Measurements from ENCODE around the gene ZDHHC14.

The ZDHHC14 gene

GRCh38 chr6:157669323-157669722 lies 288.3 kb downstream of the ZDHHC14 start:
- DNase-seq (ENCODE audit: low read depth in 2 of 2): no peak
- TF ChIP-seq, protein P1, sequence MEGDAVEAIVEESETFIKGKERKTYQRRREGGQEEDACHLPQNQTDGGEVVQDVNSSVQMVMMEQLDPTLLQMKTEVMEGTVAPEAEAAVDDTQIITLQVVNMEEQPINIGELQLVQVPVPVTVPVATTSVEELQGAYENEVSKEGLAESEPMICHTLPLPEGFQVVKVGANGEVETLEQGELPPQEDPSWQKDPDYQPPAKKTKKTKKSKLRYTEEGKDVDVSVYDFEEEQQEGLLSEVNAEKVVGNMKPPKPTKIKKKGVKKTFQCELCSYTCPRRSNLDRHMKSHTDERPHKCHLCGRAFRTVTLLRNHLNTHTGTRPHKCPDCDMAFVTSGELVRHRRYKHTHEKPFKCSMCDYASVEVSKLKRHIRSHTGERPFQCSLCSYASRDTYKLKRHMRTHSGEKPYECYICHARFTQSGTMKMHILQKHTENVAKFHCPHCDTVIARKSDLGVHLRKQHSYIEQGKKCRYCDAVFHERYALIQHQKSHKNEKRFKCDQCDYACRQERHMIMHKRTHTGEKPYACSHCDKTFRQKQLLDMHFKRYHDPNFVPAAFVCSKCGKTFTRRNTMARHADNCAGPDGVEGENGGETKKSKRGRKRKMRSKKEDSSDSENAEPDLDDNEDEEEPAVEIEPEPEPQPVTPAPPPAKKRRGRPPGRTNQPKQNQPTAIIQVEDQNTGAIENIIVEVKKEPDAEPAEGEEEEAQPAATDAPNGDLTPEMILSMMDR (IDR thresholded peaks at IDR 0.05; ENCODE audit: low read depth, low read length): no peak
- no peak overlapping the region for H3K4me3 ChIP-seq (replicated peaks in 1 of 2; ENCODE audit: low read depth in 2 of 2, low read length in 2 of 2)

DNA sequence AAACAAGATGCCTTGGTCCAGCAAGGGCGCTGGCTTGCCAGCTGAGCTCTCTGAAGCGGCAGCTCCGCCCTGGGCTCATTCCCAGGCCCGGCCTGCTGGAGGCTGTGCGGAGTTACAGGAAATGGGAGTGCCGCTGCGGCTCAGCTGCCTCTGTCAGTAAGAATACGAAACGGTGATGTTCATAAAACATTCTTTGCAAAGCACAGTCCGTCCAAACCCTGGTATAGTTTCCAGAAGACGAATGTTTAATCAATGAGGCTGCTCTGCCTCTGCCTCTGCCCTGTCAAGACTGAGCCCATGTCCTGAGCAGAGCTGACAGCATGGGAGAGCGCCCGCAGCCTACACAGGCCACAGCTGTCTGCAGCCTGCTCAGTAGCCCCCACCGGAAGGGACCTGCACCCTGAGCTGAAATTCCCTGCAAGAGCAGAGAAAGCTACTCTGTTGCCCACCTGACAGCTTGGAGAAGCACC lies 288.8 kb downstream of the ZDHHC14 start:
- peak; percentile 76 to 92 for DNase-seq (ENCODE audit: low read depth in 2 of 2)
- H3K4me3 ChIP-seq (replicated peaks in 1 of 2; ENCODE audit: low read depth in 2 of 2, low read length in 2 of 2): peak overlapping the region in 1 of 2 donors; percentile 26
- TF ChIP-seq, protein P1 (IDR thresholded peaks at IDR 0.05; ENCODE audit: low read depth, low read length): peak; percentile 41

- TF ChIP-seq, protein P1 (IDR thresholded peaks at IDR 0.05; ENCODE audit: low read depth, low read length): no peak
- DNase-seq (ENCODE audit: low read depth in 2 of 2): peak in 1 of 2 donors; percentile 39
- H3K4me3 ChIP-seq (replicated peaks in 1 of 2; ENCODE audit: low read depth in 2 of 2, low read length in 2 of 2): no peak overlapping the region
Measured at GRCh38 chr6:157670466-157671186, 289.6 kb downstream of the ZDHHC14 start.

- DNase-seq (ENCODE audit: low read depth in 2 of 2): no peak
- TF ChIP-seq, protein P1 (IDR thresholded peaks at IDR 0.05; ENCODE audit: low read depth, low read length): no peak
- no peak overlapping the region for H3K4me3 ChIP-seq (replicated peaks in 1 of 2; ENCODE audit: low read depth in 2 of 2, low read length in 2 of 2)
Measured at GRCh38 chr6:157672726-157673412, 291.9 kb downstream of the ZDHHC14 start.

- DNase-seq (ENCODE audit: low read depth in 2 of 2): no peak
- TF ChIP-seq, protein P1 (IDR thresholded peaks at IDR 0.05; ENCODE audit: low read depth, low read length): no peak
- no peak overlapping the region for H3K4me3 ChIP-seq (replicated peaks in 1 of 2; ENCODE audit: low read depth in 2 of 2, low read length in 2 of 2)
Measured at GRCh38 chr6:157673596-157673995, 292.6 kb downstream of the ZDHHC14 start.

DNA sequence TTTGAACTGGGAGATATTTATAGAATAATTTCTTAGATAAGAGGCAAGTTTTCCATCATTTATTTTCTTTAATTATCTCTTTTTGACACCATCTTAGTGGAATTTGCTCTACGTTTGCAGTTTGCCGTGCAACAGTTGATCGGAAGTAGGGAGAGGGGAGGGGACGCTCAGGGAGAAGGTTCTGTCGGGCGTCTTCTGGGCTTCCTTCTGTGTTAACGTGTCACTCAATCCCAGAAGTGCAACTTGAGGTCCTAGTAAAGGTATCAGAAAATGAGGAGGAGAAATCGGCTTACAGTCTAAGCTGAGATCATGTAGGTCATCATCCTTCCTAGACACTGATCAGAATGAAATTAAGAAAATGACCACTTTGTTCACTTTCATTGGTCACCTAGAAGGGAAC lies 293.1 kb downstream of the ZDHHC14 start:
- DNase-seq (ENCODE audit: low read depth in 2 of 2): no peak
- no peak overlapping the region for H3K4me3 ChIP-seq (replicated peaks in 1 of 2; ENCODE audit: low read depth in 2 of 2, low read length in 2 of 2)
- TF ChIP-seq, protein P1 (IDR thresholded peaks at IDR 0.05; ENCODE audit: low read depth, low read length): no peak

All from cardiac fibroblast (primary cell).